GM10847 (cell line): ENCODE results near the gene ARL6IP6.

ENCODE experiments used
- POLR2A ChIP-seq: IDR thresholded peaks from 2 replicates; pipeline ENCODE4 v1.6.1; 2011; ENCODE audit not compliant: insufficient read length; ENCODE audit errors: extremely low read depth

ARL6IP6 gene

DNA sequence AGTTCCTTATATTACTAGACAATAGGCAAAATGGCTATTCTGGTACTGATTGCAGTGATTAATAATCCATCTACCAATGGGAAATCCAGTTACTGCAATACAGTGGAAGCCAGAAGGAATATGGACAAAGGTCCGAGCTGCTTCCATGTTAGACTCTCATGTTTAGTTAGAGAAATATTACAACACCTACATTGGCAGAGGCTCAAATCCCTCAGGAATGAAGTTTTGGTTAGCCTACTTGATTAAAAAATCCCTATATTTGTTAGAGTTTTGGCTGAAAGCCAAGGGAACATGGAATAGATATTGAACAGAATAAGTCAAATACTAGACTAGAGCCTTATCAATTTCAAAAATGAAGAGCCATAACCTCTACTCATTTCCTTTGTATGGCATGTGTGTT is 48.5 kb downstream of the ARL6IP6 start:
- no peak for TF ChIP-seq POLR2A

GRCh38 chr2:152781175-152781574 is 62.8 kb downstream of the ARL6IP6 start:
- no peak for TF ChIP-seq POLR2A

- TF ChIP-seq POLR2A, result no peak
These were observed 63.8 kb downstream of the ARL6IP6 start for GRCh38 chr2:152782171-152782570.

DNA sequence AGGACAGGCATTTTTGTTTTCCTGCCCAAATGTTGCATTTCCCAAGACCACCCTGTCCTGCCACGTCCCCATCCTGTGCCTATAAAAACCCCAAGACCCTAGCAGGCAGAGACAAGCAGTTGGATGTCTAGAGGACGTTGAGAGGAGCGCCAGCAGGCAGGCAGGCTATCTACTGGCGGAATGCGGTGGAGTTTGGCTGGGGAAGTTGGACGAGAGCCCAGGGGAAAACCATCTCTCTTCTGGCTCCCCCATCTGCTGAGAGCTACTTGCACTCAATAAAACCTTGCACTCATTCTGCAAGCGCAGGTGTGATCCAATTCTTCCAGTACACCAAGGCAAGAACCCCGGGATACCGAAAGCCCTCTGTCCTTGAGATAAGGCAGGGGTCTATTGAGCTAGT is 72.5 kb downstream of the ARL6IP6 start:
- TF ChIP-seq POLR2A, result no peak

- no peak for TF ChIP-seq POLR2A
These were observed 73.6 kb downstream of the ARL6IP6 start for GRCh38 chr2:152791979-152792378.

DNA sequence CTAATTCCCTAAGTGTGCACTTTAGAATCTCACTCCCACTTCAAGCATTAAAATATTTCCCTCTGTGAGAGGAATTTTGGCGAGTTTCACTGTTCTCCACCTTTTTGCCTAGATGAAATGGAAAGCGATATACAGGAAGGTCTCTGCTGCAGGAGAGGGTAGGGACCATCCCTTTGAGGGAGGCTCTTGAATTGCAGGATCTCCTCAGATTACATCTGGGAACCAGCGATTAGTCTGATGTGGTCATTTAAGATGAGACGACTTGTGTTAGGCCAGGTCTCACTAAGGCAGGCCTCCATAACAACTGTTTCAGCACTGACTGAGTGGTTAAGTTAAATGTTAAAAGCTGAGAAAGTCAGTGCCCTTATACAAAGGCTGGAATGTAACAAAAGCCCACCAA is 74.6 kb downstream of the ARL6IP6 start:
- TF ChIP-seq POLR2A, result no peak

DNA sequence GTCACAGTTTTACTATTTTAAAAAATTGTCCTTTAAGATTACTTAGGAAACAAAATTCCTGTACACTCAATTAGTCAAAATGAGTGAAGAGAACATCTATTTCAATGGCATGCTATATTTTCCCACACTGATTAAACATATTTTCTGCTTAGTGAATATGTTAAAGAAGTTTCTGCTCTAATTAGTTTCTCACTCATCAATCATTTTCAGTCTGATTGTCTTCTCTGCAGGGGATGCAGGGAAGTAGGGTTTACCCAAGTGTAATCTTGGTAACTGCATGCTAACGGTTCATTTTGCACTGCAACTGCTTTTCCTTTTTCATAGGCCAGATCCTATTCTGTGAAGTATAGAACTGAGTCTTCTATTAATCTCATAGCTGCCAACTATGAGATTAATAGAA is 78.5 kb downstream of the ARL6IP6 start:
- TF ChIP-seq POLR2A, result no peak

DNA sequence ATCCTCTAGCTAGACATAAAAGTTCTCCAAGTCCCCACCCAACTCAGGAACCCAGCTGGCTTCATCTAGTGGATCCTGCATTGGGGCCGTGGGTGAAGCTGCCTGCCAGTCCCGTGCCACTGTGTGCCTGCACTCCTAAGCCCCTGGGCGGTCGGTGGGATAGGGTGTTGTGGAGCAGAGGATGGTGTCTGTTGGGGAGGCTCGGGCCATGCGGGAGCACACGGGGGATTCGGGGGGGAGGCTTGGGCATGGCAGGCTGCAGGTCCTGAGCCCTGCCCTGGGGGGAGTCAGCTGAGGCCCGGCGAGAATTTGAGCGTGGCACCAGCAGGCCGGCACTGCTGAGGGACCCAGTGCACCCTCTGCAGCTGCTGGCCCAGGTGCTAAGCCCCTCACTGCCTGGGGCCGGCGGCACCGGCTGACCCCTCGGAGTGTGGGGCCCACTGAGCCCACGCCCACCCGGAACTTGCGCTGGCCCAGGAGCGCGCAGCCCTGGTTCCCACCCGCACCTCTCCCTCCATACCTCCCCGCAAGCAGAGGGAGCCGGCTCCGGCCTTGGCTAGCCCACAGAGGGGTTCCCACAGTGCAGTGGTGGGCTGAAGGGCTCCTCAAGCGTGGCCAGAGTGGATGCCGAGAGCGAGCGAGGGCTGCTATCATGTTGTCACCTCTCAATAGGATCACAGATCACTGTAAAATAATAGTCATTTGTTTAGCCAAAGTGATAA is 86.4 kb downstream of the ARL6IP6 start:
- TF ChIP-seq POLR2A, result no peak

- TF ChIP-seq POLR2A, result no peak
These were observed 93.5 kb downstream of the ARL6IP6 start for GRCh38 chr2:152811916-152812315.
